DOHH2 (cell line): ENCODE measurements around the gene NPC2.

ENCODE experiments used
- H3F3A ChIP-seq: fragments of 200-600 bp; sonication (generic), shearing (Covaris generic); 2 replicates; pipeline ENCODE4 v1.6.0; 2016; ENCODE audit warnings: antibody characterized with exemption, mild to moderate bottlenecking; ENCODE audit not compliant: control insufficient read depth, insufficient read depth
- H3K27ac ChIP-seq: fragments of 200-600 bp; sonication (generic); 2 replicates; pipeline ENCODE4 v1.5.1; 2014; ENCODE audit warnings: low read depth, mild to moderate bottlenecking, low read length, moderate library complexity
- H3K27me3 ChIP-seq: fragments of 200-600 bp; sonication (generic); 2 replicates; pipeline ENCODE4 v1.6.1; 2014; ENCODE audit warnings: mild to moderate bottlenecking, low read length, mixed read lengths; ENCODE audit not compliant: control insufficient read depth
- H3K36me3 ChIP-seq: fragments of 200-600 bp; sonication (generic); 2 replicates; pipeline ENCODE4 v1.6.1; 2014; ENCODE audit warnings: mild to moderate bottlenecking, low read length, moderate library complexity, mixed read lengths; ENCODE audit not compliant: control insufficient read depth
- H3K4me1 ChIP-seq: fragments of 200-600 bp; sonication (generic); 2 replicates; pipeline ENCODE4 v1.6.1; 2014; ENCODE audit warnings: mild to moderate bottlenecking, low read length, mixed read lengths; ENCODE audit not compliant: control insufficient read depth
- H3K4me2 ChIP-seq: fragments of 200-600 bp; sonication (generic); 2 replicates; pipeline ENCODE4 v1.6.0; 2014; ENCODE audit warnings: mild to moderate bottlenecking, low read length, moderate library complexity
- H3K4me3 ChIP-seq: fragments of 200-600 bp; sonication (generic); 2 replicates; pipeline ENCODE4 v1.5.1; 2014; ENCODE audit warnings: mild to moderate bottlenecking, low read length, mixed read lengths
- H3K79me2 ChIP-seq: fragments of 200-600 bp; sonication (generic); 2 replicates; pipeline ENCODE4 v1.6.1; 2014; ENCODE audit warnings: mild to moderate bottlenecking, low read length, mixed read lengths; ENCODE audit not compliant: control insufficient read depth
- H3K9me2 ChIP-seq: fragments of 200-600 bp; sonication (generic); replicated peaks from 2 replicates; pipeline ENCODE4 v1.6.1; 2014; ENCODE audit warnings: mild to moderate bottlenecking, low read length, mixed read lengths; ENCODE audit not compliant: control insufficient read depth
- H3K9me3 ChIP-seq: fragments of 200-600 bp; sonication (generic); 2 replicates; pipeline ENCODE4 v1.6.1; 2014; ENCODE audit warnings: antibody characterized with exemption, low read length, mixed read lengths; ENCODE audit not compliant: control insufficient read depth, insufficient read depth
- H4K20me1 ChIP-seq: fragments of 200-600 bp; sonication (generic); 2 replicates; pipeline ENCODE4 v1.6.0; 2014; ENCODE audit warnings: low read depth, mild to moderate bottlenecking, antibody characterized with exemption, low read length, moderate library complexity; ENCODE audit not compliant: control insufficient read depth, insufficient read depth
- CTCF ChIP-seq: fragments of 200-600 bp; sonication (generic); IDR thresholded peaks from one replicate; pipeline ENCODE4 v1.5.1; 2014; ENCODE audit warnings: antibody characterized with exemption, mild to moderate bottlenecking, low read depth, low read length; ENCODE audit not compliant: poor library complexity, severe bottlenecking
- EZH2phosphoT487 ChIP-seq: fragments of 200-600 bp; sonication (generic); IDR thresholded peaks from 2 replicates; pipeline ENCODE4 v1.6.1; 2017; ENCODE audit warnings: borderline replicate concordance, mild to moderate bottlenecking, antibody characterized with exemption, low read length, moderate library complexity, mixed read lengths

NPC2 gene

GRCh38 chr14:74524076-74524811 is 31.1 kb upstream of the NPC2 start:
- Histone ChIP-seq H3K4me1 (peaks cover 4% of the 10 kb centered on the region; the same call in 1 of the 2 replicates), H3K79me2 (no peaks in the 10 kb centered on the region), H3K9me3 (no peaks in the 10 kb centered on the region), H4K20me1 (no peaks in the 10 kb centered on the region), H3K27ac (no peak overlapping the region), H3K27me3 (peaks cover 30% of the 10 kb centered on the region), H3K9me2 (no peaks in the 10 kb centered on the region), H3K4me3 (no peak overlapping the region), H3K4me2 (no peak overlapping the region), H3F3A (no peaks in the 10 kb centered on the region), H3K36me3 (no peaks in the 10 kb centered on the region)
- TF ChIP-seq EZH2phosphoT487, result no peak
- no peak for TF ChIP-seq CTCF

- no peaks in the 10 kb centered on the region for H4K20me1 ChIP-seq
- no peaks in the 10 kb centered on the region for H3K9me3 ChIP-seq
- no peak overlapping the region for H3K4me2 ChIP-seq
- H3K9me2 ChIP-seq, result no peaks in the 10 kb centered on the region
- H3K4me1 ChIP-seq, result peaks cover 4% of the 10 kb centered on the region; the same call in 1 of the 2 replicates
- no peaks in the 10 kb centered on the region for H3K36me3 ChIP-seq
- H3K27me3 ChIP-seq, result peaks cover 41% of the 10 kb centered on the region
- H3F3A ChIP-seq, result no peaks in the 10 kb centered on the region
- no peak overlapping the region for H3K27ac ChIP-seq
- TF ChIP-seq CTCF, result no peak
- TF ChIP-seq EZH2phosphoT487, result no peak
- no peaks in the 10 kb centered on the region for H3K79me2 ChIP-seq
- H3K4me3 ChIP-seq, result no peak overlapping the region
Observed at GRCh38 chr14:74522740-74523139, 29.6 kb upstream of the NPC2 start.

- H3K9me3 ChIP-seq, result no peaks in the 10 kb centered on the region
- peaks cover 4% of the 10 kb centered on the region; the same call in 1 of the 2 replicates for H3K4me1 ChIP-seq
- H3K4me2 ChIP-seq, result no peak overlapping the region
- H3K4me3 ChIP-seq, result no peak overlapping the region
- no peaks in the 10 kb centered on the region for H4K20me1 ChIP-seq
- H3F3A ChIP-seq, result no peaks in the 10 kb centered on the region
- H3K27ac ChIP-seq, result no peak overlapping the region
- H3K9me2 ChIP-seq, result no peaks in the 10 kb centered on the region
- no peaks in the 10 kb centered on the region for H3K36me3 ChIP-seq
- TF ChIP-seq CTCF (no peak), EZH2phosphoT487 (no peak)
- H3K27me3 ChIP-seq, result peaks cover 41% of the 10 kb centered on the region
- H3K79me2 ChIP-seq, result no peaks in the 10 kb centered on the region
Observed at GRCh38 chr14:74521756-74522155, 28.7 kb upstream of the NPC2 start.
